MM.1S (cell line): ENCODE results near the gene PCSK1.

ENCODE experiments used
- DNase-seq: peaks from one replicate; pipeline ENCODE4 v3.0.0-alpha.2; 2015
- H2AFZ ChIP-seq: fragments of 300-600 bp; sonication (generic); 2 replicates; pipeline ENCODE4 v1.6.0; 2016; ENCODE audit warnings: antibody characterized with exemption, low read length
- H3F3A ChIP-seq: fragments of 300-600 bp; sonication (generic); 2 replicates; pipeline ENCODE4 v1.6.1; 2016; ENCODE audit warnings: mild to moderate bottlenecking, antibody characterized with exemption, low read length, moderate library complexity, mixed read lengths; ENCODE audit not compliant: insufficient read depth
- H3K27ac ChIP-seq: fragments of 300-600 bp; sonication (generic); 2 replicates; pipeline ENCODE4 v1.5.1; 2016; ENCODE audit warnings: mild to moderate bottlenecking, low read length
- H3K27me3 ChIP-seq: fragments of 300-600 bp; sonication (generic); replicated peaks from 2 replicates; pipeline ENCODE4 v1.6.0; 2016; ENCODE audit warnings: low read length; ENCODE audit not compliant: insufficient read depth
- H3K36me3 ChIP-seq: fragments of 300-600 bp; sonication (generic); replicated peaks from 2 replicates; pipeline ENCODE4 v1.6.1; 2016; ENCODE audit warnings: mild to moderate bottlenecking, low read length, mixed read lengths; ENCODE audit not compliant: insufficient read depth
- H3K4me1 ChIP-seq: fragments of 300-600 bp; sonication (generic); 2 replicates; pipeline ENCODE4 v1.6.1; 2016; ENCODE audit warnings: low read length, mixed read lengths
- H3K4me2 ChIP-seq: fragments of 300-600 bp; sonication (generic); 2 replicates; pipeline ENCODE4 v1.6.0; 2016; ENCODE audit warnings: low read depth, low read length
- H3K4me3 ChIP-seq: fragments of 300-600 bp; sonication (generic); 2 replicates; pipeline ENCODE4 v1.5.1; 2016; ENCODE audit warnings: low read length, mixed read lengths
- H3K79me2 ChIP-seq: fragments of 300-600 bp; sonication (generic); 2 replicates; pipeline ENCODE4 v1.6.1; 2016; ENCODE audit warnings: mixed run types, low read length, mixed read lengths
- H3K9ac ChIP-seq: fragments of 300-600 bp; sonication (generic); 2 replicates; pipeline ENCODE4 v1.6.1; 2016; ENCODE audit warnings: low read length, mixed read lengths
- H3K9me2 ChIP-seq: fragments of 300-600 bp; sonication (generic); replicated peaks from 2 replicates; pipeline ENCODE4 v1.6.1; 2016; ENCODE audit warnings: mild to moderate bottlenecking, low read length, mixed read lengths; ENCODE audit not compliant: insufficient read depth
- H3K9me3 ChIP-seq: fragments of 300-600 bp; sonication (generic); replicated peaks from 2 replicates; pipeline ENCODE4 v1.6.1; 2016; ENCODE audit warnings: mild to moderate bottlenecking, low read length, mixed read lengths; ENCODE audit not compliant: insufficient read depth
- H4K20me1 ChIP-seq: fragments of 300-600 bp; sonication (generic); 2 replicates; pipeline ENCODE4 v1.6.1; 2016; ENCODE audit warnings: mild to moderate bottlenecking, low read length, moderate library complexity, mixed read lengths; ENCODE audit not compliant: insufficient read depth
- CTCF ChIP-seq: fragments of 300-600 bp; sonication (generic); IDR thresholded peaks from 2 replicates; pipeline ENCODE4 v1.5.1; 2016; ENCODE audit warnings: antibody characterized with exemption, low read length, mixed read lengths
- EZH2 ChIP-seq: fragments of 300-600 bp; sonication (generic); optimal IDR thresholded peaks from 2 replicates; pipeline ENCODE3; 2017; ENCODE audit warnings: low read depth, mild to moderate bottlenecking, antibody characterized with exemption, low read length, mixed read lengths
- EZH2phosphoT487 ChIP-seq: fragments of 300-600 bp; sonication (generic); IDR thresholded peaks from 2 replicates; pipeline ENCODE4 v1.6.1; 2018; ENCODE audit warnings: antibody characterized with exemption, low read length

Gene PCSK1

GRCh38 chr5:96473155-96473554, 40.1 kb upstream of the PCSK1 start:
- TF ChIP-seq EZH2 (no peak), EZH2phosphoT487 (no peak), CTCF (no peak)
- Histone ChIP-seq H3K4me2 (no peak overlapping the region), H3K36me3 (no peaks in the 10 kb centered on the region), H3K79me2 (no peaks in the 10 kb centered on the region), H3F3A (no peaks in the 10 kb centered on the region), H3K27ac (no peak overlapping the region), H3K27me3 (no peaks in the 10 kb centered on the region), H3K4me1 (no peaks in the 10 kb centered on the region), H3K9me2 (no peaks in the 10 kb centered on the region), H3K9me3 (no peaks in the 10 kb centered on the region), H4K20me1 (no peaks in the 10 kb centered on the region), H3K4me3 (no peak overlapping the region), H3K9ac (no peak overlapping the region), H2AFZ (no peak overlapping the region)
- no peak for DNase-seq

GRCh38 chr5:96470785-96471184, 37.7 kb upstream of the PCSK1 start:
- Histone ChIP-seq H3K9me2 (no peaks in the 10 kb centered on the region), H3K9ac (no peak overlapping the region), H4K20me1 (no peaks in the 10 kb centered on the region), H3K4me2 (no peak overlapping the region), H3F3A (no peaks in the 10 kb centered on the region), H3K4me1 (no peaks in the 10 kb centered on the region), H3K27ac (no peak overlapping the region), H3K4me3 (no peak overlapping the region), H3K9me3 (no peaks in the 10 kb centered on the region), H3K36me3 (no peaks in the 10 kb centered on the region), H2AFZ (no peak overlapping the region), H3K79me2 (no peaks in the 10 kb centered on the region), H3K27me3 (no peaks in the 10 kb centered on the region)
- DNase-seq: no peak
- no peak for TF ChIP-seq CTCF

- Histone ChIP-seq H3K27me3 (no peaks in the 10 kb centered on the region), H3K9me3 (no peaks in the 10 kb centered on the region), H3K9me2 (no peaks in the 10 kb centered on the region), H3K27ac (no peak overlapping the region), H2AFZ (no peak overlapping the region), H4K20me1 (no peaks in the 10 kb centered on the region), H3K4me3 (no peak overlapping the region), H3F3A (no peaks in the 10 kb centered on the region), H3K9ac (no peak overlapping the region), H3K4me2 (no peak overlapping the region), H3K36me3 (no peaks in the 10 kb centered on the region), H3K4me1 (no peaks in the 10 kb centered on the region), H3K79me2 (no peaks in the 10 kb centered on the region)
- DNase-seq: no peak
- TF ChIP-seq CTCF (no peak), EZH2 (no peak), EZH2phosphoT487 (no peak)
Observed at GRCh38 chr5:96468956-96469355, 35.9 kb upstream of the PCSK1 start.

GRCh38 chr5:96463091-96463490, 30.0 kb upstream of the PCSK1 start:
- H2AFZ ChIP-seq: no peak overlapping the region
- no peaks in the 10 kb centered on the region for H3K4me1 ChIP-seq
- TF ChIP-seq CTCF: no peak
- no peak for TF ChIP-seq EZH2phosphoT487
- TF ChIP-seq EZH2: no peak
- H3K4me2 ChIP-seq: no peak overlapping the region
- H3F3A ChIP-seq: no peaks in the 10 kb centered on the region
- no peak overlapping the region for H3K4me3 ChIP-seq
- no peaks in the 10 kb centered on the region for H3K9me2 ChIP-seq
- H3K79me2 ChIP-seq: no peaks in the 10 kb centered on the region
- no peaks in the 10 kb centered on the region for H4K20me1 ChIP-seq
- H3K9ac ChIP-seq: no peak overlapping the region
- no peaks in the 10 kb centered on the region for H3K27me3 ChIP-seq
- DNase-seq: no peak
- H3K9me3 ChIP-seq: no peaks in the 10 kb centered on the region
- H3K27ac ChIP-seq: no peak overlapping the region
- H3K36me3 ChIP-seq: no peaks in the 10 kb centered on the region
